ENCODE results near the gene CCDC9B.
A peak's percentile ranks its signal among the peaks of the same experiment; 100 is the strongest.

Gene CCDC9B

DNA sequence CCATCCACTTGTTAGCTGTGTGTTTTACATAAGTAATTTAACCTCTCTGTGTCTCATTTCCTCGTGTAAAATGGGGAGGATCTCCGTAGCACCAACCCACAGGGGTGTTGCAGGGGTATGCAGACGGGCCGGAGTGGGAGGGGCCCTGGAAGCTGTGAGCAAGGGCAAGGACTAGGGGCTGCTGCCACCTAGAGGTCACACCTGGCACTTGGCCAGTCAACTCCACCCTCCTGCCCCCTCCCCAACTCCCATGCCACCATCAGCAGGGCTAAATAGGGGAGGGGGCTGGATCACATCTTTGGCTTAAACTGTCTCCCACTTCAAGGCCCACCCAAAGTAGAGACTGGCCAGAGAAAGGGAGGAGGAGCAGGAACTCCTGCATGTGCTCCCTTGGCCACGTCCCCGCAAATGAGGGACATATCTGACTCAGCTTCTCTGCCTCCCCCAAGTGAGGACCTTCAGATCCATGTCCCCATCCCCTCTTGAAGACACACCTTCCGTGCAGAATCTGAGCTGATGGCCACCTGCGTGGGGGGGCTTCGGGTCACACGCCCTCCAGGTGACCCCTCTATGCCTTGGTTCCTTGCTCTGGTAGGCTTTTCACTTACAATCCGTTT lies 2.6 kb downstream of the CCDC9B start:
- peak in 1 of 2 experiments; percentile 84 for DNase-seq (ENCODE audit: low read depth in 1 of 2, low spot score in 1 of 2)
- no peaks in the 10 kb centered on the region for H3K27me3 ChIP-seq (ENCODE audit: insufficient read depth, poor library complexity, severe bottlenecking)
- H3K4me3 ChIP-seq (replicated peaks; ENCODE audit: insufficient read depth, low read length): no peak overlapping the region
- H3K27ac ChIP-seq (replicated peaks): no peak overlapping the region
- TF ChIP-seq, protein P1, sequence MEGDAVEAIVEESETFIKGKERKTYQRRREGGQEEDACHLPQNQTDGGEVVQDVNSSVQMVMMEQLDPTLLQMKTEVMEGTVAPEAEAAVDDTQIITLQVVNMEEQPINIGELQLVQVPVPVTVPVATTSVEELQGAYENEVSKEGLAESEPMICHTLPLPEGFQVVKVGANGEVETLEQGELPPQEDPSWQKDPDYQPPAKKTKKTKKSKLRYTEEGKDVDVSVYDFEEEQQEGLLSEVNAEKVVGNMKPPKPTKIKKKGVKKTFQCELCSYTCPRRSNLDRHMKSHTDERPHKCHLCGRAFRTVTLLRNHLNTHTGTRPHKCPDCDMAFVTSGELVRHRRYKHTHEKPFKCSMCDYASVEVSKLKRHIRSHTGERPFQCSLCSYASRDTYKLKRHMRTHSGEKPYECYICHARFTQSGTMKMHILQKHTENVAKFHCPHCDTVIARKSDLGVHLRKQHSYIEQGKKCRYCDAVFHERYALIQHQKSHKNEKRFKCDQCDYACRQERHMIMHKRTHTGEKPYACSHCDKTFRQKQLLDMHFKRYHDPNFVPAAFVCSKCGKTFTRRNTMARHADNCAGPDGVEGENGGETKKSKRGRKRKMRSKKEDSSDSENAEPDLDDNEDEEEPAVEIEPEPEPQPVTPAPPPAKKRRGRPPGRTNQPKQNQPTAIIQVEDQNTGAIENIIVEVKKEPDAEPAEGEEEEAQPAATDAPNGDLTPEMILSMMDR (IDR thresholded peaks at IDR 0.05; ENCODE audit: insufficient read depth, low read length): peak; percentile 91
- TF ChIP-seq GABPA (IDR thresholded peaks at IDR 0.05; ENCODE audit: low read depth): no peak

DNA sequence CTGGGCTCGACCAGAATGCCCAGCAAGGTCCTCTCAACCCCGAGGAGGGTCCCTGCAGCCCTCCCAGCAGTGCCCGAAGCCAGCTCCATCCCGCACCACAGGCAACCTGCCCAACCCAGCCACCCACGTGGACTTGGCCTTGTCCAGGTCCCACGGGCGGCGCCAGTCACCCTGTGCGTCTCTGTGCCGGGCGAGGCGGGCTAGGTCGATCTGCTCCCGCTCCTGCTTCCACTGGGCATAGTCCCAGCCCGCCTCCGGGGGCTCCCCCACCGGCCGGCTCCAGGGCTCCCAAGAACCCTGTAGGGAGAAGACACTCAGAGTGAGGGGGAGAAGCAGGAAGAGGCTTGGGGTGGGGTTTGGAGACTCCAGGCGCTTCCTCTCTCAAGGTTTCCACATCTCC lies 3.1 kb downstream of the CCDC9B start:
- Histone ChIP-seq H3K27me3 (ENCODE audit: insufficient read depth, poor library complexity, severe bottlenecking) (no peaks in the 10 kb centered on the region), H3K27ac (replicated peaks) (no peak overlapping the region), H3K4me3 (replicated peaks; ENCODE audit: insufficient read depth, low read length) (no peak overlapping the region)
- DNase-seq (ENCODE audit: low read depth in 1 of 2, low spot score in 1 of 2): no peak
- TF ChIP-seq POLR2AphosphoS5 (IDR thresholded peaks at IDR 0.05; ENCODE audit: low read depth): no peak
- TF ChIP-seq, protein P1 (IDR thresholded peaks at IDR 0.05; ENCODE audit: insufficient read depth, low read length): no peak
- no peak for TF ChIP-seq GABPA (IDR thresholded peaks at IDR 0.05; ENCODE audit: low read depth)
- TF ChIP-seq SPI1 (IDR thresholded peaks at IDR 0.05; ENCODE audit: borderline replicate concordance, low read depth): no peak
- TF ChIP-seq, protein P2, sequence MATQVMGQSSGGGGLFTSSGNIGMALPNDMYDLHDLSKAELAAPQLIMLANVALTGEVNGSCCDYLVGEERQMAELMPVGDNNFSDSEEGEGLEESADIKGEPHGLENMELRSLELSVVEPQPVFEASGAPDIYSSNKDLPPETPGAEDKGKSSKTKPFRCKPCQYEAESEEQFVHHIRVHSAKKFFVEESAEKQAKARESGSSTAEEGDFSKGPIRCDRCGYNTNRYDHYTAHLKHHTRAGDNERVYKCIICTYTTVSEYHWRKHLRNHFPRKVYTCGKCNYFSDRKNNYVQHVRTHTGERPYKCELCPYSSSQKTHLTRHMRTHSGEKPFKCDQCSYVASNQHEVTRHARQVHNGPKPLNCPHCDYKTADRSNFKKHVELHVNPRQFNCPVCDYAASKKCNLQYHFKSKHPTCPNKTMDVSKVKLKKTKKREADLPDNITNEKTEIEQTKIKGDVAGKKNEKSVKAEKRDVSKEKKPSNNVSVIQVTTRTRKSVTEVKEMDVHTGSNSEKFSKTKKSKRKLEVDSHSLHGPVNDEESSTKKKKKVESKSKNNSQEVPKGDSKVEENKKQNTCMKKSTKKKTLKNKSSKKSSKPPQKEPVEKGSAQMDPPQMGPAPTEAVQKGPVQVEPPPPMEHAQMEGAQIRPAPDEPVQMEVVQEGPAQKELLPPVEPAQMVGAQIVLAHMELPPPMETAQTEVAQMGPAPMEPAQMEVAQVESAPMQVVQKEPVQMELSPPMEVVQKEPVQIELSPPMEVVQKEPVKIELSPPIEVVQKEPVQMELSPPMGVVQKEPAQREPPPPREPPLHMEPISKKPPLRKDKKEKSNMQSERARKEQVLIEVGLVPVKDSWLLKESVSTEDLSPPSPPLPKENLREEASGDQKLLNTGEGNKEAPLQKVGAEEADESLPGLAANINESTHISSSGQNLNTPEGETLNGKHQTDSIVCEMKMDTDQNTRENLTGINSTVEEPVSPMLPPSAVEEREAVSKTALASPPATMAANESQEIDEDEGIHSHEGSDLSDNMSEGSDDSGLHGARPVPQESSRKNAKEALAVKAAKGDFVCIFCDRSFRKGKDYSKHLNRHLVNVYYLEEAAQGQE (IDR thresholded peaks at IDR 0.05; ENCODE audit: insufficient replicate concordance, low read depth): no peak

DNA sequence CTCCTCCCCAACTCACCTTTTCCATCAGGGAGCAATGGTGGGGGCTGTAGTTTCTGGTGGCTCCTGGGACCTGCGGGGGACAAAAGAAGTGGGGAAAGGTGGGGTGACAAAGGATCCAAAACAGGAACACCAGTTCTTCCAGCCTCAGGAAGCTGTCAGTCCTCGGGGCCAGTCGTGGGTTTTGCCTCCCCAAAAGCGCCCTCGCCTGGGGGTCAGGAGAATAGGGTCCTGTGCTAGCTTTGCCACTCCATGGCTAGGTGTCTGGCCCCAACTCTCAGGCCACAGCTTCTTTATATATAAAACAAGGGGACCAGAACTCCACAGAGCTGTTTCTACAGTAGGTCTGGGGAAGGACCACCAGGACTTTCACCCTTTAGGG lies 4.0 kb downstream of the CCDC9B start:
- no peak overlapping the region for H3K4me3 ChIP-seq (replicated peaks; ENCODE audit: insufficient read depth, low read length)
- DNase-seq (ENCODE audit: low read depth in 1 of 2, low spot score in 1 of 2): peak in 1 of 2 experiments; percentile 68
- no peaks in the 10 kb centered on the region for H3K27me3 ChIP-seq (ENCODE audit: insufficient read depth, poor library complexity, severe bottlenecking)
- TF ChIP-seq, protein P2 (IDR thresholded peaks at IDR 0.05; ENCODE audit: insufficient replicate concordance, low read depth): no peak
- peak; percentile 16; the same call in 1 of the 2 replicates for TF ChIP-seq SPI1 (IDR thresholded peaks at IDR 0.05; ENCODE audit: borderline replicate concordance, low read depth)
- no peak overlapping the region for H3K27ac ChIP-seq (replicated peaks)

DNA sequence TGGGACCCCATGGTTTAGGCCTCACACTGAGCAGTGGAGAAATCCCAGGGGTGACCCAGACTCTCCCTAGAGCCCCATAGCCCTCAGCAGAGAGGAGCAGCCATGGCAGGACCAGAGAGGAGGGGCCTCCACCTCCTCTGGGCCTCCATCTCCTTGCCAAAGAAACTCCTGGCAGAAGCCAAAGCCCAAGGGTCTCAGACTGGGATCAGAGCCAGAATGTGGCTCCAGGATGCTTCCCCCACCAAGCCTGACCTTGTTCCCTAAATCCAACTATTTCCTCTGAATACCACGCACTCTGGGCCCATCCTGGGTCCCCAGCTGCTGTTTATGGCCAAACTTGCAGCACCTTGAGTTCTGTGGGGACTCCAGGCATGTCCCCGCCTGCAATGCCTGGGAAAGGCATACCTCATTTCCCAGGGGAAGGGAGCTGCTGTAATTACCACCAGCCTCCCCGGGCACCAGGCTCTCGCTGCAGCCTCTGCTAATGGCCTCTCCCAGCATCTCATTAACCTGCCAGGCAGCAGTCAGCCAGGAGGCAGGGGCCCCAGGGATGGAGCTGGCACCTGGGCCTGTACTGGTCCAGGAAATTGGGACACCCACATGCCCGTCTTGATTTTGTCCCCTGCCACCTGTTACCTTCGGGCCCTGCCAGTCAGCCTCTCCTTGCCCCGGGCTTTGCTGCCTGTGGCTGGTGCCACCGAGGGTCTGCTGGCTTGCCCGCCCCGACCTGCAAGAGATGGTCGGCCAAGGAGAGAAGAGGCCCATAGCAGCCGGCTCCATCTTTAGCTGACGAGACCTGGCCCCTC lies 4.6 kb downstream of the CCDC9B start:
- TF ChIP-seq SPI1 (IDR thresholded peaks at IDR 0.05; ENCODE audit: borderline replicate concordance, low read depth) (no peak), GABPA (IDR thresholded peaks at IDR 0.05; ENCODE audit: low read depth) (no peak), POLR2AphosphoS5 (IDR thresholded peaks at IDR 0.05; ENCODE audit: low read depth) (no peak)
- TF ChIP-seq, protein P2 (IDR thresholded peaks at IDR 0.05; ENCODE audit: insufficient replicate concordance, low read depth): no peak
- TF ChIP-seq, protein P1 (IDR thresholded peaks at IDR 0.05; ENCODE audit: insufficient read depth, low read length): no peak
- Histone ChIP-seq H3K27ac (replicated peaks) (peak overlapping the region; percentile 85; the same call in 1 of the 2 replicates), H3K27me3 (ENCODE audit: insufficient read depth, poor library complexity, severe bottlenecking) (no peaks in the 10 kb centered on the region), H3K4me3 (replicated peaks; ENCODE audit: insufficient read depth, low read length) (no peak overlapping the region)
- no peak for DNase-seq (ENCODE audit: low read depth in 1 of 2, low spot score in 1 of 2)

Data from HL-60 (cell line).